Measurements from ENCODE around the gene ROPN1L. TPM values are rescaled to one million over a fixed set of nuclear protein-coding genes. Genes with fewer than 3 reads are reported as not detected.

ROPN1L gene
- total and polyA plus RNA-seq, 10 of the 15 experiments (the other 5 are each of a cell fraction or from before 2014, with no cell fraction given) = 0.07 to 0.38 (median 0.22) TPM; not detected in 6

- no peak overlapping the region for H3K4me3 ChIP-seq
- in situ Hi-C loops (cut with MboI) (no loop called here), intact Hi-C loops (cut with micrococcal nuclease; ENCODE audit: unreplicated experiment) (loop anchor here (5.0 kb wide), 1 partner anchor 43 kb away; no protein-coding TSS in a partner anchor)
- H3K9ac ChIP-seq (ENCODE audit: control insufficient read depth, insufficient read depth, low read length) = no peak overlapping the region
- H3K27me3 ChIP-seq (replicated peaks in 1 of 2; ENCODE audit: control insufficient read depth in 2 of 2, insufficient read depth in 2 of 2, low read length in 1 of 2) = no peaks in the 10 kb centered on the region
- peak overlapping the region; percentile 35; the same call in 1 of the 2 replicates for H3K27ac ChIP-seq (ENCODE audit: control insufficient read depth, insufficient read depth)
- RAD21 ChIA-PET (ENCODE audit: unreplicated experiment) = no interaction called here
- SMC1A ChIA-PET (ENCODE audit: uncharacterized antibody, unreplicated experiment) = interaction anchor here (1.0 to 1.3 kb wide), 3 partner anchors 16 to 47 kb away, joined by 3 to 4 read pairs (median 3); partner anchors contain the start of gene MARCHF6
- H3K36me3 ChIP-seq (ENCODE audit: control insufficient read depth in 2 of 2, insufficient read depth in 2 of 2, low read length in 1 of 2) = peaks cover 6 to 23% of the 10 kb centered on the region in 2 experiments
- ATAC-seq (no peak), FAIRE-seq (no peak), DNase-seq (ENCODE audit: low read depth, low spot score) (no peak)
- 98% methylated on average over 2 of the region's 2 CpGs for WGBS (ENCODE audit: insufficient coverage, insufficient replicate concordance, low lambda C conversion rate, missing lambda C conversion rate)
- CTCF ChIA-PET = interaction anchor here (0.6 to 1.0 kb wide), 2 partner anchors 43 to 414 kb away, joined by 3 to 4 read pairs; no protein-coding TSS in a partner anchor
- no peaks in the 10 kb centered on the region for H3K79me2 ChIP-seq (ENCODE audit: control insufficient read depth, insufficient read depth, low read length)
- peaks cover 10% of the 10 kb centered on the region; the same call in 1 of the 2 replicates for H3K4me1 ChIP-seq (ENCODE audit: control insufficient read depth, insufficient read depth, low read length)
- TF ChIP-seq PAX5 (IDR thresholded peaks at IDR 0.05; ENCODE audit: borderline replicate concordance, low read depth, low read length) (no peak), NBN (IDR thresholded peaks at IDR 0.05) (no peak), HDAC2 (IDR thresholded peaks at IDR 0.05) (no peak), TAF1 (IDR thresholded peaks at IDR 0.05; ENCODE audit: borderline replicate concordance, low read depth, low read length) (no peak), SRF (IDR thresholded peaks at IDR 0.05; ENCODE audit: low read depth in 2 of 2, low read length in 2 of 2) (no peak), IKZF1 (conservative IDR thresholded peaks at IDR 0.05) (no peak), KDM1A (IDR thresholded peaks at IDR 0.05; ENCODE audit: borderline replicate concordance) (no peak), NFYB (IDR thresholded peaks at IDR 0.05; ENCODE audit: insufficient read depth, low read depth, low read length) (no peak), BCLAF1 (IDR thresholded peaks at IDR 0.05) (no peak), POLR2AphosphoS5 (IDR thresholded peaks at IDR 0.05; ENCODE audit: low read length) (no peak), HDGF (IDR thresholded peaks at IDR 0.05) (no peak)
- TF ChIP-seq, protein P1, sequence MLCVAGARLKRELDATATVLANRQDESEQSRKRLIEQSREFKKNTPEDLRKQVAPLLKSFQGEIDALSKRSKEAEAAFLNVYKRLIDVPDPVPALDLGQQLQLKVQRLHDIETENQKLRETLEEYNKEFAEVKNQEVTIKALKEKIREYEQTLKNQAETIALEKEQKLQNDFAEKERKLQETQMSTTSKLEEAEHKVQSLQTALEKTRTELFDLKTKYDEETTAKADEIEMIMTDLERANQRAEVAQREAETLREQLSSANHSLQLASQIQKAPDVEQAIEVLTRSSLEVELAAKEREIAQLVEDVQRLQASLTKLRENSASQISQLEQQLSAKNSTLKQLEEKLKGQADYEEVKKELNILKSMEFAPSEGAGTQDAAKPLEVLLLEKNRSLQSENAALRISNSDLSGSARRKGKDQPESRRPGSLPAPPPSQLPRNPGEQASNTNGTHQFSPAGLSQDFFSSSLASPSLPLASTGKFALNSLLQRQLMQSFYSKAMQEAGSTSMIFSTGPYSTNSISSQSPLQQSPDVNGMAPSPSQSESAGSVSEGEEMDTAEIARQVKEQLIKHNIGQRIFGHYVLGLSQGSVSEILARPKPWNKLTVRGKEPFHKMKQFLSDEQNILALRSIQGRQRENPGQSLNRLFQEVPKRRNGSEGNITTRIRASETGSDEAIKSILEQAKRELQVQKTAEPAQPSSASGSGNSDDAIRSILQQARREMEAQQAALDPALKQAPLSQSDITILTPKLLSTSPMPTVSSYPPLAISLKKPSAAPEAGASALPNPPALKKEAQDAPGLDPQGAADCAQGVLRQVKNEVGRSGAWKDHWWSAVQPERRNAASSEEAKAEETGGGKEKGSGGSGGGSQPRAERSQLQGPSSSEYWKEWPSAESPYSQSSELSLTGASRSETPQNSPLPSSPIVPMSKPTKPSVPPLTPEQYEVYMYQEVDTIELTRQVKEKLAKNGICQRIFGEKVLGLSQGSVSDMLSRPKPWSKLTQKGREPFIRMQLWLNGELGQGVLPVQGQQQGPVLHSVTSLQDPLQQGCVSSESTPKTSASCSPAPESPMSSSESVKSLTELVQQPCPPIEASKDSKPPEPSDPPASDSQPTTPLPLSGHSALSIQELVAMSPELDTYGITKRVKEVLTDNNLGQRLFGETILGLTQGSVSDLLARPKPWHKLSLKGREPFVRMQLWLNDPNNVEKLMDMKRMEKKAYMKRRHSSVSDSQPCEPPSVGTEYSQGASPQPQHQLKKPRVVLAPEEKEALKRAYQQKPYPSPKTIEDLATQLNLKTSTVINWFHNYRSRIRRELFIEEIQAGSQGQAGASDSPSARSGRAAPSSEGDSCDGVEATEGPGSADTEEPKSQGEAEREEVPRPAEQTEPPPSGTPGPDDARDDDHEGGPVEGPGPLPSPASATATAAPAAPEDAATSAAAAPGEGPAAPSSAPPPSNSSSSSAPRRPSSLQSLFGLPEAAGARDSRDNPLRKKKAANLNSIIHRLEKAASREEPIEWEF (IDR thresholded peaks at IDR 0.05; ENCODE audit: insufficient replicate concordance, low read depth, low read length) = no peak
- TF ChIP-seq, protein P2, sequence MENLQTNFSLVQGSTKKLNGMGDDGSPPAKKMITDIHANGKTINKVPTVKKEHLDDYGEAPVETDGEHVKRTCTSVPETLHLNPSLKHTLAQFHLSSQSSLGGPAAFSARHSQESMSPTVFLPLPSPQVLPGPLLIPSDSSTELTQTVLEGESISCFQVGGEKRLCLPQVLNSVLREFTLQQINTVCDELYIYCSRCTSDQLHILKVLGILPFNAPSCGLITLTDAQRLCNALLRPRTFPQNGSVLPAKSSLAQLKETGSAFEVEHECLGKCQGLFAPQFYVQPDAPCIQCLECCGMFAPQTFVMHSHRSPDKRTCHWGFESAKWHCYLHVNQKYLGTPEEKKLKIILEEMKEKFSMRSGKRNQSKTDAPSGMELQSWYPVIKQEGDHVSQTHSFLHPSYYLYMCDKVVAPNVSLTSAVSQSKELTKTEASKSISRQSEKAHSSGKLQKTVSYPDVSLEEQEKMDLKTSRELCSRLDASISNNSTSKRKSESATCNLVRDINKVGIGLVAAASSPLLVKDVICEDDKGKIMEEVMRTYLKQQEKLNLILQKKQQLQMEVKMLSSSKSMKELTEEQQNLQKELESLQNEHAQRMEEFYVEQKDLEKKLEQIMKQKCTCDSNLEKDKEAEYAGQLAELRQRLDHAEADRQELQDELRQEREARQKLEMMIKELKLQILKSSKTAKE (IDR thresholded peaks at IDR 0.05; ENCODE audit: low read depth, poor library complexity, severe bottlenecking) = no peak
- no peak overlapping the region for H2AFZ ChIP-seq (ENCODE audit: control insufficient read depth, low read depth, low read length)
- BruUV-seq (replicated peaks) = no TSS peak
- no peaks in the 10 kb centered on the region; the same call in 1 of the 2 replicates for H4K20me1 ChIP-seq (ENCODE audit: control insufficient read depth, insufficient read depth)
- H3K4me2 ChIP-seq (ENCODE audit: control insufficient read depth, insufficient read depth) = no peak overlapping the region
- POLR2A ChIA-PET = no interaction called here
- H3K9me3 ChIP-seq (replicated peaks; ENCODE audit: control insufficient read depth, insufficient read depth, low read length) = no peaks in the 10 kb centered on the region
Observed at GRCh38 chr5:10400411-10400810, 41.3 kb upstream of the ROPN1L start.

Data from GM12878 (cell line).